Activated CD8-positive, alpha-beta T cell treated with anti-CD3 and anti-CD28 coated beads for 36 hours (primary cell): ENCODE data around the gene GPR78. TPM values are rescaled to one million over a fixed set of nuclear protein-coding genes. Genes with fewer than 3 reads are reported as not detected.

Experiments used
- ATAC-seq: fragments of 200-7000 bp; cut with Tn5 transposase; one replicate; pipeline ENCODE4 v1.10.0; 2021; ENCODE audit warnings: mild to moderate bottlenecking, moderate library complexity
- CTCF ChIA-PET: fragments of 350-600 bp; sonication (Branson Sonifier 250); formaldehyde crosslinking; loops from one replicate; lab custom pipeline; 2021; ENCODE audit warnings: antibody characterized with exemption; lab: Charles Lee
- POLR2A ChIA-PET: fragments of 350-600 bp; sonication (Branson Sonifier 250); formaldehyde crosslinking; loops from one replicate; lab custom pipeline; 2021; ENCODE audit warnings: antibody characterized with exemption; lab: Charles Lee
- DNase-seq: peaks from one replicate; pipeline ENCODE4 v3.0.0-alpha.2; 2020
- H3K27ac Mint-ChIP-seq: one replicate; pipeline ENCODE4 v1.8.0; 2021; ENCODE audit warnings: mild to moderate bottlenecking, mixed read lengths
- H3K27me3 Mint-ChIP-seq: one replicate; pipeline ENCODE4 v1.8.0; 2021; ENCODE audit warnings: mixed read lengths
- H3K36me3 Mint-ChIP-seq: one replicate; pipeline ENCODE4 v1.8.0; 2021; ENCODE audit warnings: low read depth, mixed read lengths
- H3K4me1 Mint-ChIP-seq: one replicate; pipeline ENCODE4 v1.8.0; 2021; ENCODE audit warnings: low read depth, mixed read lengths
- H3K4me3 Mint-ChIP-seq: one replicate; pipeline ENCODE4 v1.8.0; 2021; ENCODE audit warnings: mild to moderate bottlenecking, moderate library complexity, mixed read lengths
- H3K9me3 Mint-ChIP-seq: one replicate; pipeline ENCODE4 v1.8.0; 2021; ENCODE audit warnings: mixed read lengths
- intact Hi-C: fragments of 100-400 bp; cut with micrococcal nuclease; formaldehyde crosslinking; loops from one replicate; pipeline ENCODE4 v1.10.0; 2022
- total RNA-seq, 2 experiments: library from RNA; stranded (reverse); gene quantifications; one replicate each; pipeline ENCODE4 v1.2.3, GENCODE V29; 2021
- TF ChIP-seq, protein P1 (sequence below): fragments of 200-600 bp; IDR thresholded peaks from one replicate; pipeline ENCODE4 v1.8.0; 2022; ENCODE audit warnings: antibody characterized with exemption, mild to moderate bottlenecking

GPR78 gene
- total RNA-seq, 2 experiments from 2014 or later = not detected

DNA sequence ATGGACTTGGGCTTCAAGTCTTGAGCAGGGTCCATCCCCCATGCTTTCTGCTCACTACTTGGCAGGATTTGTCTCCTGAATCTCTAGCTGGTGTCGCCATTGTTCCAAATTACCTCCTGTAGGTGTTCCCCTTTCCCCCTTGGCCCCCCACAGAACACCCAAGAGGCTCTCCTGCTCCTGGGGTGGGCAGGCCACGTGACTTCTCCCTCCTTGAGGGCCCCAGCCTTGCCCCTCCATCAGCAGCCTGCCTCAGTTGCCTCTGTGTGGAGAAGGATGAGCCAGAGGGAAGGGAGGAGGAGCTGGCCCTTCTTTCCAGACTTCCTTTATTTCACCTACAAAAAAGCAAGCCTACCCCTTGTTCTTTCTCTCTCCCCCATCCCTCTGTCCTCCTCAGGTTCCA, 1.8 kb downstream of the GPR78 start:
- DNase-seq (no peak), ATAC-seq (no peak)
- no peaks in the 10 kb centered on the region for H3K9me3 Mint-ChIP-seq
- H3K4me1 Mint-ChIP-seq = no peaks in the 10 kb centered on the region
- no peak overlapping the region for H3K4me3 Mint-ChIP-seq
- intact Hi-C loops = no loop called here
- ChIA-PET CTCF (no interaction called here), POLR2A (no interaction called here)
- H3K27ac Mint-ChIP-seq = no peak overlapping the region
- peaks cover 19% of the 10 kb centered on the region for H3K27me3 Mint-ChIP-seq
- H3K36me3 Mint-ChIP-seq = no peaks in the 10 kb centered on the region
- TF ChIP-seq, protein P1, sequence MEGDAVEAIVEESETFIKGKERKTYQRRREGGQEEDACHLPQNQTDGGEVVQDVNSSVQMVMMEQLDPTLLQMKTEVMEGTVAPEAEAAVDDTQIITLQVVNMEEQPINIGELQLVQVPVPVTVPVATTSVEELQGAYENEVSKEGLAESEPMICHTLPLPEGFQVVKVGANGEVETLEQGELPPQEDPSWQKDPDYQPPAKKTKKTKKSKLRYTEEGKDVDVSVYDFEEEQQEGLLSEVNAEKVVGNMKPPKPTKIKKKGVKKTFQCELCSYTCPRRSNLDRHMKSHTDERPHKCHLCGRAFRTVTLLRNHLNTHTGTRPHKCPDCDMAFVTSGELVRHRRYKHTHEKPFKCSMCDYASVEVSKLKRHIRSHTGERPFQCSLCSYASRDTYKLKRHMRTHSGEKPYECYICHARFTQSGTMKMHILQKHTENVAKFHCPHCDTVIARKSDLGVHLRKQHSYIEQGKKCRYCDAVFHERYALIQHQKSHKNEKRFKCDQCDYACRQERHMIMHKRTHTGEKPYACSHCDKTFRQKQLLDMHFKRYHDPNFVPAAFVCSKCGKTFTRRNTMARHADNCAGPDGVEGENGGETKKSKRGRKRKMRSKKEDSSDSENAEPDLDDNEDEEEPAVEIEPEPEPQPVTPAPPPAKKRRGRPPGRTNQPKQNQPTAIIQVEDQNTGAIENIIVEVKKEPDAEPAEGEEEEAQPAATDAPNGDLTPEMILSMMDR = no peak

DNA sequence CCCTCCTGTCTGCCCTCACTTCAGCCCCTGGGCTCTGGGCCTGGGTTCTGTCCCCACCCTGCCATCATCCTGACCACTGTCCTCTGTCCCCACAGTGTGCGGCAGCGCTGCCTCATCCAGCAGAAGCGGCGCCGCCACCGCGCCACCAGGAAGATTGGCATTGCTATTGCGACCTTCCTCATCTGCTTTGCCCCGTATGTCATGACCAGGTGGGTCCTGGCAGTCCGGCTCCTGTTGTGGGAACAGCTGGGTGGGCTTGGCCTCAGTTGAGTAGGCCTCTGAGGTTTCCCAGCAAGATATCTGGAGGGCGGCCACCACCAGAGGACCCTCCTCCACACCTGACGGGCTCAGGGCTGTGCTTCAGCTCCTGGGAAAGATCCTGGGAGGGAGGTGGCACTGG, 2.2 kb downstream of the GPR78 start:
- Mint-ChIP-seq H3K4me3 (no peak overlapping the region), H3K9me3 (no peaks in the 10 kb centered on the region), H3K27ac (no peak overlapping the region), H3K36me3 (no peaks in the 10 kb centered on the region), H3K27me3 (peaks cover 19% of the 10 kb centered on the region), H3K4me1 (no peaks in the 10 kb centered on the region)
- TF ChIP-seq, protein P1 = no peak
- DNase-seq (no peak), ATAC-seq (no peak)
- intact Hi-C loops = no loop called here
- CTCF ChIA-PET = no interaction called here
- POLR2A ChIA-PET = no interaction called here

DNA sequence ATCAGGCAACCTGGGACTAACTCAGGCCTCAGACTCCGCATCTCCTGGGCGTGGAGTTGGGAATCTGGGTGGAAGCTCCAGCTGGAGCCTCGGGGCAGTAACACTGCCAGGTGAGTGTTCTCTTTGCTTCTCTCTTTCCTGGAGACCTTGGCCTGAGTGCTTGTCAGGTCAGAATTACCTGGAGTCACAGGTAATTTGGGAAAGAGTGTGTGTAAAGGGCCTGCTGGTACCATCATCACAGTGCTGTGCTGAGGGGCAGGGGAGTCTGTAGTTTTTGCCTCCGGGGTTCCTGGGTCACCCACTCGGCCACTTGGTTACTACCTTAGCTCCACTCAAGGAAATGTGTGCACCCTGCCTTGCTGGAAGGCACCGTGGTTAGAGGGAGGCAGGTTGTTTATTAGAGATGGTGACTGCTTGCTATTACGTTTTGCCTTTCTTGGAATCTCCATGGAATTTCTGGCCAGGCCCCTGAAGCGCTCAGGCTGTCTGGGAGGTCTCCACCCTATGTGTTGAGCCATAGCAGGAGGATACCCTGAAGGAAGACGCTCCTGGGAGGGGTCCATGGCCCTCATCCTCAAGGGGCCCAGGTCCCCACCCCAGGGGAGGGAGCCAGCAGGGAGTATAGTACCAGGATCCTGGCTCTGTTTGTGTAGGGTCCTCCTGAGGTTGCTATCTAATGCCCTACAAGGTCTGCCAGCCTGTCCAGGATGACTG, 2.9 kb downstream of the GPR78 start:
- no peak overlapping the region for H3K27ac Mint-ChIP-seq
- H3K4me1 Mint-ChIP-seq = no peaks in the 10 kb centered on the region
- DNase-seq (no peak), ATAC-seq (no peak)
- TF ChIP-seq, protein P1 = no peak
- H3K9me3 Mint-ChIP-seq = no peaks in the 10 kb centered on the region
- POLR2A ChIA-PET = no interaction called here
- H3K36me3 Mint-ChIP-seq = no peaks in the 10 kb centered on the region
- H3K27me3 Mint-ChIP-seq = peaks cover 16% of the 10 kb centered on the region
- no peak overlapping the region for H3K4me3 Mint-ChIP-seq
- intact Hi-C loops = no loop called here
- CTCF ChIA-PET = no interaction called here

DNA sequence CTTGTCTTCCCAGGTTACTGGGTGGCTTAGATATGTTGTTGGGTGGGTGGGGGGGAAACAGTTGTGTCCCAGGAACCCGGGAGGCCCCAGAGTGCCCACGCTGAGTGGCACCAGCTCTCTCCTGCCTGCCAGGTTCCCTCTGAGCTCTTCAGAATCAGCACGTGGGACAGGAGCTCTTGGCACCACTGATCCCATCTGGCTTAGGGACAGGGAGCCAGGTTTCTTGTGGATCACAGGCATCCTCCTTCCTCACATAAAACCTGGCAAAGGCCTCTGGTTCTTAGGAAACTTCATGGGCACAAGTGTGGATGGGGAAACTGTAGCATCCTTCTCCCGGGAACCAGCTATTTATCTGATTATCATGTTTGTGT, 3.4 kb downstream of the GPR78 start:
- no peaks in the 10 kb centered on the region for H3K9me3 Mint-ChIP-seq
- no peak for DNase-seq
- CTCF ChIA-PET = no interaction called here
- TF ChIP-seq, protein P1 = no peak
- intact Hi-C loops = no loop called here
- no peak for ATAC-seq
- H3K27me3 Mint-ChIP-seq = peaks cover 16% of the 10 kb centered on the region
- no peak overlapping the region for H3K27ac Mint-ChIP-seq
- H3K4me3 Mint-ChIP-seq = no peak overlapping the region
- no peaks in the 10 kb centered on the region for H3K36me3 Mint-ChIP-seq
- POLR2A ChIA-PET = no interaction called here
- no peaks in the 10 kb centered on the region for H3K4me1 Mint-ChIP-seq

DNA sequence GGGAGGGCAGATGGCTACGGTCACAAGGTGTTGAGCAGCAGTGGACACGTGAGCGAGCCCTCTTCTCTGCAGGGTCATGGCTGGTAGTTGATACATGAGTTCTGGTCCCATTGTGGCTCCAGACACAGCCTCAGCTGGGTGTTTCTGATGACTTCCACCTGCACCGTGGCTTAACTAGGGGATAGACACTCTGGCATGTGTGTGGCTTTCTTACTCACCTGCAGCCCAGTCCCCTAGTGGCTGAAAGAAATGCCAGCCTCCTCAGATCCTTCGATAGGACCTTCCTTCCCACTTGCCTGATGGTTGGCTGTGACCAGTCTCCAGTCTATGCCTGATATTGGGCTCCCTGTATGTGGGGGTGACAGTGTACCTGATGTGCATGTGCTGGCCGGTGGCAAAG, 5.0 kb downstream of the GPR78 start:
- TF ChIP-seq, protein P1 = no peak
- Mint-ChIP-seq H3K9me3 (no peaks in the 10 kb centered on the region), H3K36me3 (no peaks in the 10 kb centered on the region), H3K27ac (no peak overlapping the region), H3K4me1 (no peaks in the 10 kb centered on the region), H3K4me3 (no peak overlapping the region), H3K27me3 (peaks cover 11% of the 10 kb centered on the region)
- no peak for DNase-seq
- ChIA-PET POLR2A (no interaction called here), CTCF (no interaction called here)
- ATAC-seq = no peak
- intact Hi-C loops = no loop called here
